Testis (tissue), 3 donors: ENCODE data around the gene WNK3. TPM values are rescaled to one million over a fixed set of nuclear protein-coding genes. Genes with fewer than 3 reads are reported as not detected.

Source experiments
- DNase-seq: peaks from one replicate; pipeline ENCODE4 v3.0.0-alpha.2; 2019
- H3K27ac ChIP-seq, 2 donors: fragments of 200-600 bp; sonication (generic); one replicate each; pipeline ENCODE4 v1.5.1; 2019
- H3K27me3 ChIP-seq: fragments of 200-600 bp; sonication (generic); one replicate; pipeline ENCODE4 v1.5.1; 2019
- H3K36me3 ChIP-seq: fragments of 200-600 bp; sonication (generic); one replicate; pipeline ENCODE4 v1.5.1; 2017; ENCODE audit warnings: low read depth; ENCODE audit errors: missing control alignments
- H3K4me1 ChIP-seq: fragments of 200-600 bp; sonication (generic); one replicate; pipeline ENCODE4 v1.5.1; 2019
- H3K4me3 ChIP-seq, 2 donors: fragments of 200-600 bp; sonication (generic); one replicate each; pipeline ENCODE4 v1.5.1; 2017 to 2019
- H3K9me3 ChIP-seq: fragments of 200-600 bp; sonication (generic); one replicate; pipeline ENCODE4 v1.5.1; 2017
- CTCF ChIP-seq, 3 experiments: fragments of 450-650 bp in 2 of 3; fragments of 200-600 bp in 1 of 3; sonication (generic) in 1 of 3; IDR thresholded peaks; one replicate each; pipeline ENCODE4 v1.5.1; 2016 to 2019; ENCODE audit warnings: antibody characterized with exemption in 3 of 3, mild to moderate bottlenecking in 2 of 3, moderate library complexity in 1 of 3
- POLR2A ChIP-seq: fragments of 450-650 bp; IDR thresholded peaks from one replicate; pipeline ENCODE4 v1.6.1; 2017; ENCODE audit warnings: antibody characterized with exemption, mild to moderate bottlenecking, moderate library complexity
- WGBS, 2 donors: methylation state at CpG; one replicate each; pipeline ENCODE4 v1.1.5; 2018; 5-methylcytosine and 5-hydroxymethylcytosine counted together
- intact Hi-C: fragments of 100-400 bp; cut with DNase I; formaldehyde crosslinking; loops from one replicate; pipeline ENCODE4 v1.15.1; 2023; ENCODE audit warnings: low total_unique reads
- polyA plus RNA-seq: library from polyadenylated mRNA; stranded (reverse); fragments of 350-450 nt; fragmentation: Illumina TruSeq; extraction: RNeasy Lipid Tissue Mini Kit (QIAGEN cat#74804); gene quantifications from one replicate; pipeline ENCODE4 v1.2.3, GENCODE V29; 2014; ENCODE audit warnings: low read depth, low replicate concordance; ENCODE audit not compliant: insufficient read depth
- total RNA-seq, 2 donors: library from RNA; depleted of rRNA; stranded (reverse); fragments of >200 nt; gene quantifications; one replicate each; pipeline ENCODE4 v1.2.3, GENCODE V29; 2016

The WNK3 gene
- total and polyA plus RNA-seq, 3 donors from 2014 or later = 18.1 to 110 (median 104) TPM

GRCh38 chrX:54320067-54320466 is 37.8 kb downstream of the WNK3 start:
- no peaks in the 10 kb centered on the region for H3K27me3 ChIP-seq
- 90 to 92% methylated on average over 1 of the region's 1 CpG for WGBS, 2 donors
- TF ChIP-seq CTCF (IDR thresholded peaks at IDR 0.05) (no peak), POLR2A (no peak)

GRCh38 chrX:54306379-54306778 is 51.5 kb downstream of the WNK3 start:
- 87 to 100% methylated on average over 2 of the region's 2 CpGs for WGBS, 2 donors
- no peak overlapping the region for H3K4me3 ChIP-seq
- H3K36me3 ChIP-seq = no peaks in the 10 kb centered on the region
- H3K9me3 ChIP-seq = no peaks in the 10 kb centered on the region
- no peak overlapping the region for H3K27ac ChIP-seq
- TF ChIP-seq POLR2A (no peak), CTCF (IDR thresholded peaks at IDR 0.05) (no peak)
- no peaks in the 10 kb centered on the region for H3K27me3 ChIP-seq
- intact Hi-C loops = no loop called here
- H3K4me1 ChIP-seq = no peaks in the 10 kb centered on the region
- no peak for DNase-seq

More at GRCh38 chrX:54320067-54320466, 37.8 kb downstream of the WNK3 start:
- H3K4me3 ChIP-seq = no peak overlapping the region
- no peak for DNase-seq
- H3K4me1 ChIP-seq = no peaks in the 10 kb centered on the region
- H3K9me3 ChIP-seq = no peaks in the 10 kb centered on the region
- H3K36me3 ChIP-seq = no peaks in the 10 kb centered on the region
- no peak overlapping the region for H3K27ac ChIP-seq
- intact Hi-C loops = no loop called here

GRCh38 chrX:54301516-54301915 is 56.3 kb downstream of the WNK3 start:
- TF ChIP-seq POLR2A = no peak
- DNase-seq = no peak
- intact Hi-C loops = no loop called here
- Histone ChIP-seq H3K27ac (no peak overlapping the region), H3K4me3 (no peak overlapping the region), H3K9me3 (no peaks in the 10 kb centered on the region), H3K4me1 (no peaks in the 10 kb centered on the region), H3K27me3 (no peaks in the 10 kb centered on the region), H3K36me3 (no peaks in the 10 kb centered on the region)
- WGBS, 2 donors = 62 to 76% methylated on average over 4 of the region's 4 CpGs

- TF ChIP-seq POLR2A (no peak), CTCF (IDR thresholded peaks at IDR 0.05) (no peak)
- no peaks in the 10 kb centered on the region for H3K36me3 ChIP-seq
- H3K27me3 ChIP-seq = no peaks in the 10 kb centered on the region
- no peak overlapping the region for H3K4me3 ChIP-seq
- H3K27ac ChIP-seq = no peak overlapping the region
- 54 to 76% methylated on average over 2 of the region's 2 CpGs for WGBS, 2 donors
- no peaks in the 10 kb centered on the region for H3K9me3 ChIP-seq
- H3K4me1 ChIP-seq = no peaks in the 10 kb centered on the region
- intact Hi-C loops = no loop called here
- DNase-seq = no peak
Observed at GRCh38 chrX:54294306-54294705, 63.5 kb downstream of the WNK3 start.

GRCh38 chrX:54292755-54293154 is 65.1 kb downstream of the WNK3 start:
- Histone ChIP-seq H3K4me1 (no peaks in the 10 kb centered on the region), H3K27me3 (no peaks in the 10 kb centered on the region), H3K4me3 (no peak overlapping the region), H3K9me3 (no peaks in the 10 kb centered on the region), H3K27ac (no peak overlapping the region), H3K36me3 (no peaks in the 10 kb centered on the region)
- no peak for DNase-seq
- TF ChIP-seq CTCF (IDR thresholded peaks at IDR 0.05) (no peak), POLR2A (no peak)
- WGBS, 2 donors = 58 to 66% methylated on average over 2 of the region's 2 CpGs
- intact Hi-C loops = no loop called here
